Measurements from ENCODE around the gene TSPAN18. TPM values are rescaled to one million over a fixed set of nuclear protein-coding genes. Genes with fewer than 3 reads are reported as not detected.

Gene TSPAN18
- total RNA-seq, 4 donors from 2014 or later, result 2.1 to 9.1 (median 2.5) TPM

DNA sequence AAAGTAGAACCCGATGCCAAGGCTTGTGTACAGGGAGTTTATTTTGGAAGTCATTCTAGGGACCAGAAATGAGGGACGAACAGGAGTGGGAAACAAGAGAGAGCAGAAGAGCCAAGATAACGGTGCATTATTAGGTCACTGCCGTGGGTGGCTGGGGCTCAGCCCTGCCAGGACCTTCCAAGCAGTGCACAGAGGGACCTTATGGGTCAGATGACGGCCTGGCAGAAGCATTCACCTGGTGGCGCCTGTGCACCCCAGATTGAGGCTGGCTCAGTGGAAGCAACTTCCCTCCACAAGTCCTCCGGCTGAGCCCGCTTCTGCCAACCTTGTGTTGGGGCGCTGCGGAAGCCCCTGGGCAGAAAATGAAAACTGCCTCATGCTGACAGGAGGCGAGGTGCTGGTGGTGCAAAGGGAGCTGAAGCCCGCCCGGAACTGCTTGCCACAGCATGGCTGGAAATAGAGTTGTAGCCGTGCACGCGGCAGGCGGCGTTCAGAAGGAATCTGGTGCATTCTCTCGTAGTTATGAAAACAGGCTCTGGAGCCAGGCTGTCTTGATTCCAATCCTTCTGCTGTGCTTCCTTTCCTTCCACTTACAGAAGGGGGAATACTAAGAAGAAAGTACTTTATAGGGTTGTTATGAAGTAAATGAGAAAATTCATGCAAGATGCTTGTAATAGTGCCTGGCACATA is 246.1 kb downstream of the TSPAN18 start:
- DNase-seq, result no peak
- intact Hi-C loops (cut with DNase I; ENCODE audit: low total_unique reads) (no loop called here), in situ Hi-C loops (cut with MboI; ENCODE audit: low sequenced_read_pairs in 4 of 4) (no loop called here)
- ATAC-seq, result no peak
- no peak overlapping the region for H3K4me3 ChIP-seq
- no peak overlapping the region for H3K27ac ChIP-seq
- no peaks in the 10 kb centered on the region for H3K36me3 ChIP-seq
- H3K27me3 ChIP-seq, result no peaks in the 10 kb centered on the region
- no peaks in the 10 kb centered on the region for H3K4me1 ChIP-seq
- H3K9me3 ChIP-seq, result no peaks in the 10 kb centered on the region
- TF ChIP-seq POLR2A (IDR thresholded peaks at IDR 0.05), result no peak
- no peak for TF ChIP-seq CTCF (IDR thresholded peaks at IDR 0.05 in 4 of 5, conservative IDR thresholded peaks at IDR 0.05 in 1 of 5)

DNA sequence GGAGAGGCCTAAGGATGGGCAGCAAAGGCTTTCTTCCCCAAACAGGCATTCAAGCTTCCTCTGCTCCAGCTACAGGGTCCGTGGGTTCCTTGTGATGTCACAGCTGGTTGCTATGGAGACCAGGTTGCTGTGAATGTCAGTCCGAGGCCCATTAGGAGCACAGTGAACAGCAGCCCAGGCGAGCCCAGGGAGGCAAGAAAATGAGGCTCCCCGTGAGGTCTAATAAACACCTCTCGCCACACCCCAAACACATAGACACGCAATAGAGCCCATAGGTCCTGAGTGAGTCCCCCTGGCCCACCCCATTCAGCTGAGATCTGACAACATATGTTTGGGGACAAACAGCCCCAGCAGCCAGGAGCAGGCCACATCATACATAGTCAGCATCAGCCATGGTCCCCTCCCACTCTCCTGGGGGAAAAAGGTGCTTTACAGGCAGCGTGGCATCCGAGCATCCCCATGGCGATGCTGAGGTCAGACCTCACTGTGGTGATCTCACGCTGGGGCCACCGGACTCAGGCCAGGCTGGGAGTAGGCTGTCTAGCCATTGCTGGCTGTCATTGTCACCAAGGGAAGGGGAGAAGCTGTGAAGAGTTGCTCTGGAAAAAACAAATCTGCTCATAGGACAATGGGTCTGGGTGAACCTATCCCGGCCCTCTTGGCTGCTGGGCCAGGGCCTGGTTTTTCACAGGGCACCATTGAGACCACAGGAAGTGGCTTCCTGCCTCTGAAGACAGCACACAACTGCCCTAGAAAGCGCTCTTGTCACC is 247.1 kb downstream of the TSPAN18 start:
- ATAC-seq (no peak), DNase-seq (no peak)
- no peaks in the 10 kb centered on the region for H3K4me1 ChIP-seq
- H3K36me3 ChIP-seq, result no peaks in the 10 kb centered on the region
- no peaks in the 10 kb centered on the region for H3K9me3 ChIP-seq
- intact Hi-C loops (cut with DNase I; ENCODE audit: low total_unique reads), result no loop called here
- TF ChIP-seq CTCF (IDR thresholded peaks at IDR 0.05 in 4 of 5, conservative IDR thresholded peaks at IDR 0.05 in 1 of 5), result no peak
- TF ChIP-seq POLR2A (IDR thresholded peaks at IDR 0.05), result no peak
- in situ Hi-C loops (cut with MboI; ENCODE audit: low sequenced_read_pairs in 4 of 4), result no loop called here
- no peaks in the 10 kb centered on the region for H3K27me3 ChIP-seq
- H3K27ac ChIP-seq, result no peak overlapping the region
- H3K4me3 ChIP-seq, result no peak overlapping the region

DNA sequence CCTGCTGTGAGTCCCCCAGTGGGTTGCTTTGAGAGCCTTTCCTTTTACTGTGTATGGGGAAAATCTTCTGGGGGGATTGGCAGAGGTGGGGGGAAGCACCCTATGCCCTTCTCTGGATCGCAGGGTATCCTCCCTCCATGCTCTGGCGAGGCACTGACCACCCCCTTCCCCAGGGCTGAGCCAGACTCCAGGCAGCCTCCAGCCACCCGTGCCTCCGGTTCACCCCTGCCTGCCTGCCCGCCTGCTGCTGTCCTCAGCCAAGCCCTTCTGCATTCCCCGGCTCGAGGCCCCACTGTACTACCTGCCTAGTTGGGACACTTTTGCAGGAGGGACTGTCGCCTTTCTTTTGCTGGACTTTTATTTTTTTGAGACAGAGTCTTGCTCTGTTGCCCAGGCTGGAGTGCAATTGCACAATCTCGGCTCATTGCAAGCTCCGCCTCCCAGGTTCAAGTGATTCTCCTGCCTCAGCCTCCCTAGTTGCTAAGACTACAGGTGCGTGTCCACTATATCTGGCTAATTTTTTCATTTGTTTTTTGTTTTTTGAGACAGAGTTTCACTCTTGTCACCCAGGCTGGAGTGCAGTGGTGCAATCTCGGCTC is 247.7 kb downstream of the TSPAN18 start:
- DNase-seq (no peak), ATAC-seq (no peak)
- H3K9me3 ChIP-seq, result no peaks in the 10 kb centered on the region
- intact Hi-C loops (cut with DNase I; ENCODE audit: low total_unique reads) (no loop called here), in situ Hi-C loops (cut with MboI; ENCODE audit: low sequenced_read_pairs in 4 of 4) (no loop called here)
- H3K4me3 ChIP-seq, result no peak overlapping the region
- TF ChIP-seq POLR2A (IDR thresholded peaks at IDR 0.05) (no peak), CTCF (IDR thresholded peaks at IDR 0.05 in 4 of 5, conservative IDR thresholded peaks at IDR 0.05 in 1 of 5) (no peak)
- no peak overlapping the region for H3K27ac ChIP-seq
- H3K4me1 ChIP-seq, result no peaks in the 10 kb centered on the region
- no peaks in the 10 kb centered on the region for H3K36me3 ChIP-seq
- H3K27me3 ChIP-seq, result no peaks in the 10 kb centered on the region

DNA sequence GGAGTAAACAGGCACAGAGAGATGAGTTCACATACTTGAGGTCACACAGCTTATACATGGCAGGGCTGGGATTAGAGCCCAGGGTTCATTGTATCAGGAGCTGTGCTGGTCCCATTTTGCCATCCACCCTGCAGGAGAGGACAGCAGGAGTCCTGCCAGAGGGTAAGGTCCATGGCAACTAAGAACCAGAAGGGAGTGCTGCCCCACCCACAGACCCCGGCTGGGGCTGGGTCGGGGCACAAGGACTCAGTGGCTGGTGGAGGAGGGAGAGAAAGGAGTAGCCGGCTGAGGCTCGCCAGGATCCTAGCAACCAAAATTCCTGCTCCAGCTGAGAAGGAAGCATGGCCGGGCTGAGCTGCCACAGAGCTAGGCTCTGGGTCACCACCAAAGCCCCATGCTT is 249.8 kb downstream of the TSPAN18 start:
- H3K27ac ChIP-seq, result no peak overlapping the region
- intact Hi-C loops (cut with DNase I; ENCODE audit: low total_unique reads) (no loop called here), in situ Hi-C loops (cut with MboI; ENCODE audit: low sequenced_read_pairs in 4 of 4) (no loop called here)
- H3K4me3 ChIP-seq, result no peak overlapping the region
- no peak for DNase-seq
- peaks cover 0 to 3% of the 10 kb centered on the region in 2 donors for H3K4me1 ChIP-seq
- H3K27me3 ChIP-seq, result no peaks in the 10 kb centered on the region
- no peaks in the 10 kb centered on the region for H3K36me3 ChIP-seq
- no peak for TF ChIP-seq CTCF (IDR thresholded peaks at IDR 0.05 in 4 of 5, conservative IDR thresholded peaks at IDR 0.05 in 1 of 5)
- no peak for TF ChIP-seq POLR2A (IDR thresholded peaks at IDR 0.05)
- no peaks in the 10 kb centered on the region for H3K9me3 ChIP-seq
- no peak for ATAC-seq

Data from gastrocnemius medialis (tissue), 4 donors.